ENCODE measurements around the gene ZNF784. TPM values are rescaled to one million over a fixed set of nuclear protein-coding genes. Genes with fewer than 3 reads are reported as not detected.
A peak's percentile ranks its signal among the peaks of the same experiment; 100 is the strongest.

The ZNF784 gene
- total and polyA plus RNA-seq, 5 donors from 2014 or later = 1.0 to 11.1 (median 1.9) TPM

DNA sequence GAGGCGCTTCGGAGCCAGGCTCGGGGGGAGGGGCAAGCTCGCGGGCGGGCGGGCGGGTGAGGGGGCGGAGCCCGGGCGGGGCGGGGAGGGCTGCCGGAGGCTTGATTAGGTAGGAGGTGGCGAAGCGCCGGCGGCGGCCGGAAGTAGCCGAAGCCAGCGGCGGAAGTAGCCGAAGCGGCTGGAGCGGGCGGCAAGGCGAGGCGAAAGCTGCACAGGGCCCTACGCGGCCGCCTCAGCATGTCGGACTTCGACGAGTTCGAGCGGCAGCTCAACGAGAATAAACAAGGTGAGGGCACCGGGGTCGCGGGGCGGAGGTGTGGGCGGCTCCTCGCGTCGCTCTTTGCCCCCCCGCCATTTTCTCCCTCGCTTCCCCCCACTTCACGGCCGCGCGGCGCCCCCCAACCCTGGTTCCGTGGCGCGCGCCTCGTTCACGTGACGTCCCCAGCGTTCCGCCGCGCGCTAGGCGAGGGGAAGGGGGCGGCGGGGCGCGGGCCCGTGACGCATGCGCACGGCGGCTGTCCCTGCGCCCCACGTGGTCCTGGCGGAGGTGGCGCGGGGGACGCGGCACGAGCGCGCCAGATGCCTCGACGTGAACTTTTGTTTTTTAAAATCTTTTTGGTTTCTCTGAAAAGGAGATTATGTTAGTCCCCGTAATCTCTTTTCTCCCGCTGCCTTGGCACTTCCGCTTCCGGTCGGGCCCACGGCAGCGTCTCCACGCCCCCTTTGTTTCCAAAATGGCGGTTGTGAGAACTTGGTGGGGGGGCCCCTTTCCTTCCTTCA, 30.7 kb upstream of the ZNF784 start, which contains the start of gene U2AF2:
Gene U2AF2, plus strand, starts transcription at position 168 of the 780 bp plus-strand sequence. Its CDS starts 70 bp downstream, at position 238.
- H3K27ac Mint-ChIP-seq = peak within 1 kb of the TSS; percentile 98 to 99 (median 98)
- H3K4me1 ChIP-seq (ENCODE audit: control insufficient read depth, insufficient read depth, low read length, poor library complexity, severe bottlenecking) = peaks cover 46% of the 10 kb centered on the region
- H3K9me3 ChIP-seq (ENCODE audit: control insufficient read depth in 2 of 2, low read length in 2 of 2) = no peaks in the 10 kb centered on the region
- H3K4me3 ChIP-seq (ENCODE audit: low read depth, low read length) = peak within 1 kb of the TSS; percentile 93
- H3K9me3 Mint-ChIP-seq = peaks cover 0 to 2% (median 0%) of the 10 kb centered on the region in 7 donors
- H3K36me3 ChIP-seq (ENCODE audit: control insufficient read depth, insufficient read depth, low read length) = peaks cover 17% of the 10 kb centered on the region
- peak within 1 kb of the TSS; percentile 91 to 97 (median 94) for H3K4me3 Mint-ChIP-seq
- peak within 1 kb of the TSS; percentile 100 for H3K27ac ChIP-seq (ENCODE audit: insufficient read depth, low read length, poor library complexity, severe bottlenecking)
- peaks cover 7 to 50% (median 34%) of the 10 kb centered on the region in 4 donors for H3K4me1 Mint-ChIP-seq
- peaks cover 14% of the 10 kb centered on the region for H3K27me3 Mint-ChIP-seq
- H3K36me3 Mint-ChIP-seq = peaks cover 19% of the 10 kb centered on the region
- peak in 1 of 2 donors; percentile 4 for ATAC-seq (ENCODE audit: low read depth in 2 of 2)
- no peaks in the 10 kb centered on the region for H3K27me3 ChIP-seq (ENCODE audit: control insufficient read depth, insufficient read depth, low read length)
- peak; percentile 89 to 95 (median 92) for DNase-seq

- peak; percentile 78 to 80 for ATAC-seq (ENCODE audit: low read depth in 2 of 2)
- peaks cover 14% of the 10 kb centered on the region for H3K36me3 Mint-ChIP-seq
- Histone ChIP-seq H3K36me3 (ENCODE audit: control insufficient read depth, insufficient read depth, low read length) (peaks cover 10% of the 10 kb centered on the region), H3K4me1 (ENCODE audit: control insufficient read depth, insufficient read depth, low read length, poor library complexity, severe bottlenecking) (peaks cover 40% of the 10 kb centered on the region), H3K9me3 (ENCODE audit: control insufficient read depth in 2 of 2, low read length in 2 of 2) (no peaks in the 10 kb centered on the region), H3K4me3 (ENCODE audit: low read depth, low read length) (peak overlapping the region; percentile 85), H3K27me3 (ENCODE audit: control insufficient read depth, insufficient read depth, low read length) (no peaks in the 10 kb centered on the region), H3K27ac (ENCODE audit: insufficient read depth, low read length, poor library complexity, severe bottlenecking) (peak overlapping the region; percentile 100)
- peak; percentile 99 to 100 (median 100) for DNase-seq
- peaks cover 7 to 50% (median 31%) of the 10 kb centered on the region in 4 donors for H3K4me1 Mint-ChIP-seq
- peaks cover 14% of the 10 kb centered on the region for H3K27me3 Mint-ChIP-seq
- H3K27ac Mint-ChIP-seq = peak overlapping the region; percentile 98 to 99 (median 98)
- H3K4me3 Mint-ChIP-seq = peak overlapping the region; percentile 91 to 97 (median 94)
- H3K9me3 Mint-ChIP-seq = peaks cover 0 to 2% (median 0%) of the 10 kb centered on the region in 7 donors
Observed at GRCh38 chr19:55654323-55654867, 30.0 kb upstream of the ZNF784 start.

DNA sequence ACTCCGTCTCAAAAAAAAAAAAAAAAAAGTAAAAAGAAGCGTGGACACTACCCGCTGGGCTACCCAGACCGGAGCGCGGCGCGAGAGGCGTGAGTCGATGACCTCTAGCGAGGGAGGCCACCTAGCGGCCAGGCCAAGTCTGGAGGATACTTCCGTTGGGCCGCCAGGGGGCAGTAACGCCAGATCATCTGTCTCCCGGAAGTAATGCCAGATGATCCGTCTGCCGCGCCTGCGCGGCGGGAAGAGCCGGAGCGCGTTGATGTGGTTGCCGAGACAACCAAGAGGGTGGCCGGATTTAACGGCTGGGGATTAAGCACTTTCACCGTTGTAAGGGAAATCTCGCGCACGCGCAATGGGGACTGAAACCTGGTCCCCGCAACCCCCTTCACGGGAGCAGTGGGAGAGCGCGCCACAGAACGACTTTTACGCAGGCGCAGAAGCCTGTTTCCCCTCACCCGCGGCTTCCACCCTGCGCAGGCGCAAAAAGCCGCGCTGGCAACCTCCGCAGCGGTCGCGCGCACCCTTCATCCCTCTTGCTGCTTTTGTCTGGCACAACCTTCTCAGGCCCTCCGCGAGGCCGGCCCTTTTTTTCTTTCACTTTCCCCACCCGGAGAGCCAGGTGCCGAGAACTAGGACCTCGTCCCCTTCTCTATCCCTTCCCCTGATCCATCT, 29.4 kb upstream of the ZNF784 start:
- peaks cover 7 to 49% (median 29%) of the 10 kb centered on the region in 4 donors for H3K4me1 Mint-ChIP-seq
- peaks cover 12% of the 10 kb centered on the region for H3K36me3 Mint-ChIP-seq
- peaks cover 39% of the 10 kb centered on the region for H3K4me1 ChIP-seq (ENCODE audit: control insufficient read depth, insufficient read depth, low read length, poor library complexity, severe bottlenecking)

DNA sequence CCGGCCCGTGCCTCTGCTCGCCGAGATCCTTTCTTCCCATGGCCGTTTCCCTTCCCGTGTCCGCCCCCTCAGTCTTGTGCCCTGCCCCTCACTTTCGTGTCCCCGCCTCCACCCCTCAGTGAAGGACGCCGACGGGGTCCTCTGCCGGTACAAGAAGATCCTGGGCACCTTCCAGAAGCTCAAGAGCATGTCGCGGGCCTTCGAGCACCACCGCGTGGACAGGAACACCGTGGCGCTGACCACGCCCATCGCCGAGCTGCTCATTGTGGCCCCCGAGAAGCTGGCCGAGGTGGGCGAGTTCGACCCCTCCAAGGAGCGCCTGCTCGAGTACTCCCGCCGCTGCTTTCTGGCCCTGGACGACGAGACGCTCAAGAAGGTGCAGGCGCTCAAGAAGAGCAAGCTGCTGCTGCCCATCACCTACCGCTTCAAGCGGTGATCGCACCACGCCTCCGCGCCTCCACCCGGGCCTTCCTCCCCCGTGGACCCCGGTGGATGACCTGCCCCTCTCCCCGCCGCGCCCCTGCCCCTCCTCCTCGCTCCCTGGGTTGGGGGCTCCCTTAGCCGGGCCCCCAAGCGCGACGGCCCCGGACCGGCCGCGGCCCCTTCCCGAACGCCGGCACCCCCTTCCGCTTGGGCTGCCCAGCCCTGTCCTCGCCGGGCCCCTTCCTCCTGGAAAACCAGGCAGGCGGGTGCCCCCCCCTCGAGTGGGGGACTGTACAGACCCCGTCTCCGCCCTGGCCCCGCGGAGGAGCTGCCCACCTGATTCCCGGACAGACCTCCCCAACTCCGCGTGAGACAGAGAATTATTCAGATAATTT, 28.2 kb upstream of the ZNF784 start:
- Histone ChIP-seq H3K27me3 (ENCODE audit: control insufficient read depth, insufficient read depth, low read length) (no peaks in the 10 kb centered on the region), H3K4me3 (ENCODE audit: low read depth, low read length) (no peak overlapping the region), H3K36me3 (ENCODE audit: control insufficient read depth, insufficient read depth, low read length) (no peaks in the 10 kb centered on the region), H3K27ac (ENCODE audit: insufficient read depth, low read length, poor library complexity, severe bottlenecking) (peak overlapping the region; percentile 100), H3K9me3 (ENCODE audit: control insufficient read depth in 2 of 2, low read length in 2 of 2) (no peaks in the 10 kb centered on the region), H3K4me1 (ENCODE audit: control insufficient read depth, insufficient read depth, low read length, poor library complexity, severe bottlenecking) (peaks cover 38% of the 10 kb centered on the region)
- peaks cover 0 to 2% (median 0%) of the 10 kb centered on the region in 7 donors for H3K9me3 Mint-ChIP-seq
- peaks cover 7% of the 10 kb centered on the region for H3K36me3 Mint-ChIP-seq
- peaks cover 14% of the 10 kb centered on the region for H3K27me3 Mint-ChIP-seq
- DNase-seq (no peak), ATAC-seq (ENCODE audit: low read depth in 2 of 2) (no peak)
- peaks cover 3 to 44% (median 22%) of the 10 kb centered on the region in 4 donors for H3K4me1 Mint-ChIP-seq
- peak overlapping the region in 1 of 4 donors; percentile 13 for H3K4me3 Mint-ChIP-seq
- no peak overlapping the region for H3K27ac Mint-ChIP-seq

More for the DNA sequence above, 29.4 kb upstream of the ZNF784 start:
- DNase-seq = peak; percentile 99
- no peaks in the 10 kb centered on the region for H3K9me3 ChIP-seq (ENCODE audit: control insufficient read depth in 2 of 2, low read length in 2 of 2)
- ATAC-seq (ENCODE audit: low read depth in 2 of 2) = peak; percentile 48 to 55
- H3K27me3 ChIP-seq (ENCODE audit: control insufficient read depth, insufficient read depth, low read length) = no peaks in the 10 kb centered on the region
- H3K27me3 Mint-ChIP-seq = peaks cover 14% of the 10 kb centered on the region
- H3K36me3 ChIP-seq (ENCODE audit: control insufficient read depth, insufficient read depth, low read length) = peaks cover 5% of the 10 kb centered on the region
- peak overlapping the region; percentile 98 to 99 (median 98) for H3K27ac Mint-ChIP-seq
- H3K4me3 Mint-ChIP-seq = peak overlapping the region; percentile 91 to 97 (median 94)
- peak overlapping the region; percentile 100 for H3K27ac ChIP-seq (ENCODE audit: insufficient read depth, low read length, poor library complexity, severe bottlenecking)
- peak overlapping the region; percentile 85 for H3K4me3 ChIP-seq (ENCODE audit: low read depth, low read length)
- H3K9me3 Mint-ChIP-seq = peaks cover 0 to 2% (median 0%) of the 10 kb centered on the region in 7 donors

GRCh38 chr19:55651236-55651635, 26.9 kb upstream of the ZNF784 start:
- ATAC-seq (ENCODE audit: low read depth in 2 of 2) = no peak
- no peaks in the 10 kb centered on the region for H3K36me3 ChIP-seq (ENCODE audit: control insufficient read depth, insufficient read depth, low read length)
- Mint-ChIP-seq H3K27ac (no peak overlapping the region), H3K4me3 (peak overlapping the region in 2 of 4 donors; percentile 51 to 55), H3K4me1 (peaks cover 0 to 39% (median 15%) of the 10 kb centered on the region in 4 donors), H3K27me3 (peaks cover 14% of the 10 kb centered on the region), H3K9me3 (peaks cover 0 to 2% (median 0%) of the 10 kb centered on the region in 7 donors), H3K36me3 (peaks cover 5% of the 10 kb centered on the region)
- peaks cover 29% of the 10 kb centered on the region for H3K4me1 ChIP-seq (ENCODE audit: control insufficient read depth, insufficient read depth, low read length, poor library complexity, severe bottlenecking)
- H3K27ac ChIP-seq (ENCODE audit: insufficient read depth, low read length, poor library complexity, severe bottlenecking) = no peak overlapping the region
- no peak for DNase-seq
- H3K4me3 ChIP-seq (ENCODE audit: low read depth, low read length) = no peak overlapping the region
- H3K27me3 ChIP-seq (ENCODE audit: control insufficient read depth, insufficient read depth, low read length) = no peaks in the 10 kb centered on the region
- H3K9me3 ChIP-seq (ENCODE audit: control insufficient read depth in 2 of 2, low read length in 2 of 2) = no peaks in the 10 kb centered on the region

- Histone ChIP-seq H3K4me3 (ENCODE audit: low read depth, low read length) (no peak overlapping the region), H3K36me3 (ENCODE audit: control insufficient read depth, insufficient read depth, low read length) (no peaks in the 10 kb centered on the region), H3K27ac (ENCODE audit: insufficient read depth, low read length, poor library complexity, severe bottlenecking) (no peak overlapping the region), H3K27me3 (ENCODE audit: control insufficient read depth, insufficient read depth, low read length) (no peaks in the 10 kb centered on the region), H3K4me1 (ENCODE audit: control insufficient read depth, insufficient read depth, low read length, poor library complexity, severe bottlenecking) (peaks cover 24% of the 10 kb centered on the region), H3K9me3 (ENCODE audit: control insufficient read depth in 2 of 2, low read length in 2 of 2) (no peaks in the 10 kb centered on the region)
- peak overlapping the region; percentile 29 to 72 (median 58) for H3K4me3 Mint-ChIP-seq
- ATAC-seq (ENCODE audit: low read depth in 2 of 2) (no peak), DNase-seq (no peak)
- peaks cover 0 to 2% (median 0%) of the 10 kb centered on the region in 7 donors for H3K9me3 Mint-ChIP-seq
- H3K36me3 Mint-ChIP-seq = peaks cover 1% of the 10 kb centered on the region
- H3K4me1 Mint-ChIP-seq = peaks cover 0 to 35% (median 10%) of the 10 kb centered on the region in 4 donors
- peaks cover 14% of the 10 kb centered on the region for H3K27me3 Mint-ChIP-seq
- peak overlapping the region in 1 of 3 donors; percentile 31 for H3K27ac Mint-ChIP-seq
Observed at GRCh38 chr19:55650602-55651230, 26.4 kb upstream of the ZNF784 start.

Data from CD4-positive, CD25-positive, alpha-beta regulatory T cell (primary cell).